Measurements from ENCODE around the gene ANKRD33B. TPM values are rescaled to one million over a fixed set of nuclear protein-coding genes. Genes with fewer than 3 reads are reported as not detected.

The ANKRD33B gene
- polyA plus RNA-seq, 1 donor (not counting 4 experiments of a cell fraction or from before 2014, with no cell fraction given), result 1.9 TPM

DNA sequence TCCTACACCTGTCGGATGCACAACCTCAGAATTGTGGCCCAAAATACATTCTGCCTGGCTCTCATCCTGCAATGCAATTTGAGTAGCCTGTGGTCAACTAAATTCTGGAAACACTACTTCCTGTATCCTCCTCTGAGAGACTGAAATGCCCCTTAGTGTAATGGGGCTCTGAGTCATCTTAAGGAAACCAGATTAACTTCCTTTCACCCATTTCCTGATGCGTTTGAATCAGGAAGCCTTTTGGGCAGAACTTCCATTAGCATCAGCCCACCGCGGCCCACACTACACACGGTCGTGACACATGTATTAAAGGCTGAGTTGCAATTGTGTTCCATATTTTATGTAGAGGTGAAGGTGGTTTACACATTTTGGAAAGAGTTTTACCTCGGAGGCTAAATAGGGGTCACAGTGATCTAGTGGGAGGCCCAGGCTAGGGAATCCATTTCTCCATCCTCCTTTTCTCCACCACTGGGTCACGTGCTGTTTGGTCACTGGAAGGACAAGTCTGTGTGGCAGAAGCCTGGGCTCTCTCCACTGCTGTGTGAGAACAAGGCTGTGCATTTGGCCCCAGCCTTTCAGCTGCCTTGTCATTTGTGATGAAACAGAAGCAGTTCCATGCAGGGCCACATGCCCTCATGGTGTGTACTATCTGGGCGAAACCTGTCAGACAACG, 141.2 kb downstream of the ANKRD33B start:
- peaks cover 65% of the 10 kb centered on the region for H3K4me1 ChIP-seq (ENCODE audit: control insufficient read depth, extremely low read depth, insufficient read depth, low read length)
- H2AFZ ChIP-seq (ENCODE audit: control insufficient read depth, low read length), result no peak overlapping the region
- no peaks in the 10 kb centered on the region for H3K9me1 ChIP-seq (ENCODE audit: control insufficient read depth, extremely low read depth, insufficient read depth, low read length)
- dilution Hi-C loops (cut with MboI; ENCODE audit: extremely low pct_ligation_motif_present, low sequenced_read_pairs), result no loop called here
- H3K9me3 ChIP-seq (ENCODE audit: control insufficient read depth, low read depth, low read length), result no peaks in the 10 kb centered on the region
- FAIRE-seq, result no peak
- no peaks in the 10 kb centered on the region for H4K20me1 ChIP-seq (ENCODE audit: control insufficient read depth, extremely low read depth, insufficient read depth, low read length)
- H3K4me2 ChIP-seq (ENCODE audit: control insufficient read depth, extremely low read depth, insufficient read depth, low read depth, low read length), result peak overlapping the region; percentile 49
- H3K9ac ChIP-seq (ENCODE audit: control insufficient read depth, extremely low read depth, insufficient read depth, low read length), result peak overlapping the region; percentile 62
- H3K79me2 ChIP-seq (ENCODE audit: control insufficient read depth, insufficient read depth, low read length), result peaks cover 4% of the 10 kb centered on the region
- H3K36me3 ChIP-seq (ENCODE audit: control insufficient read depth in 2 of 2, extremely low read depth in 1 of 2, insufficient read depth in 2 of 2, low read length in 2 of 2), result no peaks in the 10 kb centered on the region
- peak overlapping the region; percentile 89 for H3K27ac ChIP-seq (ENCODE audit: control insufficient read depth, insufficient read depth, low read length)
- peak overlapping the region in 1 of 3 experiments; percentile 11 for H3K4me3 ChIP-seq (ENCODE audit: control insufficient read depth in 2 of 3, extremely low read depth in 1 of 3, insufficient read depth in 2 of 3, low read depth in 1 of 3, low read length in 3 of 3)
- TF ChIP-seq EZH2 (IDR thresholded peaks at IDR 0.05; ENCODE audit: low read length), result no peak
- TF ChIP-seq, protein P1, sequence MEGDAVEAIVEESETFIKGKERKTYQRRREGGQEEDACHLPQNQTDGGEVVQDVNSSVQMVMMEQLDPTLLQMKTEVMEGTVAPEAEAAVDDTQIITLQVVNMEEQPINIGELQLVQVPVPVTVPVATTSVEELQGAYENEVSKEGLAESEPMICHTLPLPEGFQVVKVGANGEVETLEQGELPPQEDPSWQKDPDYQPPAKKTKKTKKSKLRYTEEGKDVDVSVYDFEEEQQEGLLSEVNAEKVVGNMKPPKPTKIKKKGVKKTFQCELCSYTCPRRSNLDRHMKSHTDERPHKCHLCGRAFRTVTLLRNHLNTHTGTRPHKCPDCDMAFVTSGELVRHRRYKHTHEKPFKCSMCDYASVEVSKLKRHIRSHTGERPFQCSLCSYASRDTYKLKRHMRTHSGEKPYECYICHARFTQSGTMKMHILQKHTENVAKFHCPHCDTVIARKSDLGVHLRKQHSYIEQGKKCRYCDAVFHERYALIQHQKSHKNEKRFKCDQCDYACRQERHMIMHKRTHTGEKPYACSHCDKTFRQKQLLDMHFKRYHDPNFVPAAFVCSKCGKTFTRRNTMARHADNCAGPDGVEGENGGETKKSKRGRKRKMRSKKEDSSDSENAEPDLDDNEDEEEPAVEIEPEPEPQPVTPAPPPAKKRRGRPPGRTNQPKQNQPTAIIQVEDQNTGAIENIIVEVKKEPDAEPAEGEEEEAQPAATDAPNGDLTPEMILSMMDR (optimal IDR thresholded peaks at IDR 0.05 in 1 of 3, IDR thresholded peaks at IDR 0.05 in 1 of 3, conservative IDR thresholded peaks at IDR 0.05 in 1 of 3; ENCODE audit: extremely low read depth in 1 of 3, insufficient read depth in 2 of 3, low read length in 3 of 3), result no peak
- DNase-seq (ENCODE audit: low read depth, low spot score), result no peak
- no peaks in the 10 kb centered on the region for H3K27me3 ChIP-seq (ENCODE audit: control insufficient read depth, extremely low read depth, insufficient read depth, low read length)

DNA sequence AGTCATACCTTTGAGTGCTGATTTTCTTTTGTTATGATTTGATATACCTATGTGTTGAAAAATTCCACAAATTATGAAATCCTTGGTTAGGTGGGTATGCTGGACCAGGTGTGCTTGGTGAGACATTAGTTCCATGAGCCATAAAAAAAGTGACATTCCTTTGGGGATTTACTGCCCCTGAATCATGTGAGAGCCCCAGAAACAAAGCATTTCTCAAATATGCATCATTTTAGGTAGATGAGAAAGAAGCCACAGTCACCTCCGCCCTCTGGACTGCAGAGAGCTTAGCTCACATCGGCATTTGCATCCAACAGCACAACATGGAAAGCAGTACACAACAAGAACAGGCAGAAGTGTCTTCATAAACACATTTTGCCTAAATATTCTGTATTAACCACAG, 141.9 kb downstream of the ANKRD33B start:
- H4K20me1 ChIP-seq (ENCODE audit: control insufficient read depth, extremely low read depth, insufficient read depth, low read length), result no peaks in the 10 kb centered on the region
- H2AFZ ChIP-seq (ENCODE audit: control insufficient read depth, low read length), result no peak overlapping the region
- H3K4me2 ChIP-seq (ENCODE audit: control insufficient read depth, extremely low read depth, insufficient read depth, low read depth, low read length), result peak overlapping the region; percentile 49
- no peak overlapping the region for H3K4me3 ChIP-seq (ENCODE audit: control insufficient read depth in 2 of 3, extremely low read depth in 1 of 3, insufficient read depth in 2 of 3, low read depth in 1 of 3, low read length in 3 of 3)
- no peak for TF ChIP-seq EZH2 (IDR thresholded peaks at IDR 0.05; ENCODE audit: low read length)
- TF ChIP-seq, protein P1 (optimal IDR thresholded peaks at IDR 0.05 in 1 of 3, IDR thresholded peaks at IDR 0.05 in 1 of 3, conservative IDR thresholded peaks at IDR 0.05 in 1 of 3; ENCODE audit: extremely low read depth in 1 of 3, insufficient read depth in 2 of 3, low read length in 3 of 3), result no peak
- no peaks in the 10 kb centered on the region for H3K36me3 ChIP-seq (ENCODE audit: control insufficient read depth in 2 of 2, extremely low read depth in 1 of 2, insufficient read depth in 2 of 2, low read length in 2 of 2)
- no peaks in the 10 kb centered on the region for H3K9me3 ChIP-seq (ENCODE audit: control insufficient read depth, low read depth, low read length)
- peaks cover 4% of the 10 kb centered on the region for H3K79me2 ChIP-seq (ENCODE audit: control insufficient read depth, insufficient read depth, low read length)
- H3K9ac ChIP-seq (ENCODE audit: control insufficient read depth, extremely low read depth, insufficient read depth, low read length), result no peak overlapping the region
- peak overlapping the region; percentile 89 for H3K27ac ChIP-seq (ENCODE audit: control insufficient read depth, insufficient read depth, low read length)
- DNase-seq (ENCODE audit: low read depth, low spot score), result peak; percentile 76
- no peaks in the 10 kb centered on the region for H3K9me1 ChIP-seq (ENCODE audit: control insufficient read depth, extremely low read depth, insufficient read depth, low read length)
- H3K27me3 ChIP-seq (ENCODE audit: control insufficient read depth, extremely low read depth, insufficient read depth, low read length), result no peaks in the 10 kb centered on the region
- dilution Hi-C loops (cut with MboI; ENCODE audit: extremely low pct_ligation_motif_present, low sequenced_read_pairs), result no loop called here
- FAIRE-seq, result no peak
- H3K4me1 ChIP-seq (ENCODE audit: control insufficient read depth, extremely low read depth, insufficient read depth, low read length), result peaks cover 65% of the 10 kb centered on the region

Data from keratinocyte (primary cell).